Lower leg skin (tissue), 3 donors: ENCODE results near the gene ABCA13.

Experiments used
- CTCF ChIP-seq, 3 donors: fragments of 450-650 bp; IDR thresholded peaks; one replicate each; pipeline ENCODE4 v1.5.1; 2016; ENCODE audit warnings: antibody characterized with exemption in 3 of 3, mild to moderate bottlenecking in 3 of 3, moderate library complexity in 2 of 3
- POLR2A ChIP-seq, 2 donors: fragments of 450-650 bp; IDR thresholded peaks; one replicate each; pipeline ENCODE4 v1.6.1; 2016 to 2017; ENCODE audit warnings: antibody characterized with exemption in 2 of 2, mild to moderate bottlenecking in 1 of 2, moderate library complexity in 1 of 2

- no peak for TF ChIP-seq CTCF (IDR thresholded peaks at IDR 0.05)
- no peak for TF ChIP-seq POLR2A (IDR thresholded peaks at IDR 0.05)
Observed at GRCh38 chr7:48161407-48162125, 9.7 kb upstream of the ABCA13 start.
